Stimulated activated CD8-positive, alpha-beta memory T cell treated with anti-CD3 and anti-CD28 coated beads, Interleukin-7, amount 100 ng/mL, for 48 hours (primary cell): ENCODE measurements around the gene CIZ1.

Experiments used
- DNase-seq, 2 donors: peaks; one replicate each; pipeline ENCODE4 v3.0.0-alpha.2; 2020; ENCODE audit warnings: low read depth in 1 of 2; ENCODE audit errors: extremely low read depth in 1 of 2

The CIZ1 gene

GRCh38 chr9:128164307-128164885 is 27.0 kb downstream of the CIZ1 start:
- no peak for DNase-seq

DNA sequence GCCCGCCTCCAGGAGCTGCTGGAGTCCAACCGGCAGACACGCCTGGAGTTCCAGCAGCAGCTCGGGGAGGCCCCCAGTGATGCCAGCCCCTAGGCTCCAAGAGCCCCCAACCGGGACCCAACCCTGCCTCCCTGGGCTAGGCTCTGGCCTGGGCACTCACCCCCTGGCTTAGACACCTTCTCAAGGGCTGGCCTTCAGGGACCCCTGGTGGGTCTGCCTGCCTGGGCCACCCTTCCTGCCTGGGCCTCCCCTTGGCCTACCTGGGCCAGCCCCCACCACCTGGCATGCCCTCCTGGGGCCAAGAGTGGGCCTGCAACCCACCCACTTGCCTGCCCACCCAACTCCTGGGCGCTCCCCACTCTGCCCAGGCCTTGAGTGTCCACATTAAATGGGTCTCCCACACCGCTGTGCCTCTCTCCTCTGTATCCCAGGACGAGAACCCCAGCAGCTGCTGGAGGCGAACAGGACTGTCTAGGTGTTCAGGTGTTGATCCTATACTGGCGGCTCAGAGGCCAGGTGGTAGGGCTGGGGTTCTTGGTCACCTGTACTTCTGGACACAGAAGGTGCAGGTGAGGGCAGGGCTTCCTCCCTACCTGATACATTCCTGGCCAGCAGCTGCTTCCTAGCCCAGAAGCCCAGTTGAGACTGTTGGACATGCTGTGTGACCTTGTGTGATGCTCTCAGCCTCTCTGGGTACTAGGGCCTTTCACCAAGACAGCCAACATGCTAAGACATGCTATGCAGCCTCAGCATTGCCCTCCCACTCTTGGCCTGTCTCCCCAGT is 27.7 kb downstream of the CIZ1 start:
- no peak for DNase-seq

DNA sequence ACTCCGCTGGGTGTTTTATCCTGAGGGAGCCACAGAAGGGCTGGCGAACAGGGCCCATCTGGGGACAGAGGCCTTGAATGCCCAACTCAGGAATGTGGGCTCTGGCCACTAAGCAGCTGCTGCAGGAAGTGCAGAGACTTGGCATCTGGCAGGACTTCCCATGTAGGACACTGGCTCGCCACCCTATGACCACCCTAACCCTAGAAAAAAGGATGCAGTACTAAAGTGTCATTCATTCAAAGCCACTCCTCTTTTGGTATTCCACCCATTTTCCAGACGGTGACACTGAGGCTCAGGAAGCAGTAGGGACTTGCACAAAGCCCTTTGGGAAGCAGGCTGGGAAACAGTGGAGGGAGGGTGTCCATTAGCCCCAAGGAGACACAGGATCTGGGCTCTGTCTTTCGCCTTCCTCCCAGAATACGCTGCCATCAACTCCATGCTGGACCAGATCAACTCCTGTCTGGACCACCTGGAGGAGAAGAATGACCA is 28.3 kb downstream of the CIZ1 start:
- DNase-seq = no peak

DNA sequence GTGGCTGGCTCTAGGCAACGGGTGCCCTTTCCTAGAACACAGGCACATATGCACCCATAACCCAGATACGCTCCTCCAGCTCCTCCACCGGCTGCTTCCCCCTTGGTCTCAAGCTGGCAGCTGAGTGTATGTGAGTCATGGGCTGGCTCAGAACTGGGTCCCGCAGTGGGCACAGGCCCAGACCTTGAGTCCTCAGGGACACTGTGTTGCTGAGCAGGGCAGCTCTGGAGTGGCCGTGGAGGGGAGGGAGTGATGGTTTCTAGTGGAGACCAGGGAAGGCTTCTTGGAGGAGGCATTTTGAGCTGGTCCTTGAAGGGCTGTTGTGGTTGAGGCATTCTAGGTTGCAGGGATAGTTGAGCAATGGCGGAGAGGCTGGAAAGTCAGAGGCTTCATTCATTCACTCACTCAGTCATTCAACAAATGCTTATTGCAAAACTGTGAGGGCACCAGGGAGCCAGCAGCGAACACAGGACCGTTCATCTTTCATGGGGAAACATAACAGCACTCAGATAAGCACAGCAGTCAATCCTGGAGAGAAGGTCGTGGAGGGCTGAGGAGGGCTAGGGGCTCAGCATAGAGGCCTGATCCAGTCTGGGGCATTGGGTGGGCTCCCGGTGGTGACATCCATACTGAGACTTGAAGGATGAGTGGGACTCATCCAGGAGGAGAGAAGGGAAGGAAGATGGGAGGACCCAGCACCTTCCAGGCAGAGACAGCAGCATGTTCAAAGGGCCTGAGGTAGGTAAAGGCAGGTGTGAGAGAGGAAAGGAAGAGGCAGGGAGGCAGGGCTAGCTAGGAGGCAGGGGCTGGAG is 29.0 kb downstream of the CIZ1 start:
- no peak for DNase-seq

GRCh38 chr9:128161215-128161902 is 30.0 kb downstream of the CIZ1 start:
- DNase-seq = no peak

DNA sequence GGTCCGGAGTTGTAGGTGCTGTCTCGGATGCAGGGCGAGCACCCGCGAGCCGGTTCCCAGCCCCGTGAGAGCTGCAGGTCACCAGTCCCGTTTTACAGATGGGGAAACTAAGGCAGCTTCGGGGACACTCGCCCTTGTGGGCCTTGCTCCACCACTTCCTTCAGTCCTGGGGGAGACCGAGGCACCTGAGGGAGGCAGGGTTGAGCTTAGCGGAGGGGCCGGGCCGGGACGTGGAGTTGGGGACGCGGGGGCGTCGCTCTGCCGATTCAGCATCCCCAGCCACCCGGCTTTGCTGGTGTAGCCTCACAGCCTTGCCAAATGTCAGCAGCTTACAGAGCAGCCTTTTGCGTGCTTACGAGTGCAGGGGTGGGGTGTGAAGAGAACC is 30.8 kb downstream of the CIZ1 start:
- peak; percentile 27 to 47 for DNase-seq

DNA sequence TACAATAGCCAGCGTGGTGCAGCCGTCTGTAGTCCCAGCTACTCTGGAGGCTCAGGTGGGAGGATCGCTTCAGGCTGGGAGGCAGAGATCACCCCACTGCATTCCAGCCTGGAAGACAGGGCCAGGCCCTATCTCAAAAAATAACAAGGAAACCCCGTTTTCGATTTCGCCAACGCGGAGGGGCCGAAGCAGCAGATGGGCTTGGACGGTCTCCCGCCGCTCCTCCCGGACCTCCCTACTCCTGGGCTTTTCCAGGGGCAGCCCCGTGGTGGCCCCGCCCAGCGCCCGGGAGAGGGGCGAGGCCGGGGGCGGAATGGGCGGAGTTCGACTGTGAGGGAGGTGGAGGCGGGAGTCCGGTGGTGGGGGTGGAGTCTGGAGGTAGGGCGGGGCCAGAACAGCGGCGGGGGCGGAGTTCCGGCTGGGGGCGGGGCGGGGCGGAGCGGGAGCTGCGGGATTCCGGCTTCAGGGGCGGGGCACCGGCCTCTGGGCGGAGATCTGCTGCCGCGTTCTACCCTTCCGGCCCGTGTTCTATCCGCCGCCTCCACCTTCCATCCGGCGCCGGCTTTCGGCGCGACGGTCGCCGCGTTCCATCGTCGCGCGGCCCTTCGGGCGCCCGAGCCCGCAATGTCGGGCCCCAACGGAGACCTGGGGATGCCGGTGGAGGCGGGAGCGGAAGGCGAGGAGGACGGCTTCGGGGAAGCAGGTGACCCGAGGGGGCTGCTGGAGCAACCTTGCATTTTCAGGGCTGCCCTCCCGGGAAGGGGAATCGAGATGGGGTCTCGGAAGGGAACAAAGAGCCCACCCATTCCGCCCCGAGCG is 31.4 kb downstream of the CIZ1 start, which contains the start of gene BBLN:
Gene BBLN, plus strand, starts transcription at position 482 of the 819 bp plus-strand sequence. Its CDS starts 143 bp downstream, at position 625.
- peak; percentile 86 to 89 for DNase-seq

GRCh38 chr9:128159522-128159783 is 31.9 kb downstream of the CIZ1 start:
- DNase-seq = peak in 1 of 2 donors; percentile 5

DNA sequence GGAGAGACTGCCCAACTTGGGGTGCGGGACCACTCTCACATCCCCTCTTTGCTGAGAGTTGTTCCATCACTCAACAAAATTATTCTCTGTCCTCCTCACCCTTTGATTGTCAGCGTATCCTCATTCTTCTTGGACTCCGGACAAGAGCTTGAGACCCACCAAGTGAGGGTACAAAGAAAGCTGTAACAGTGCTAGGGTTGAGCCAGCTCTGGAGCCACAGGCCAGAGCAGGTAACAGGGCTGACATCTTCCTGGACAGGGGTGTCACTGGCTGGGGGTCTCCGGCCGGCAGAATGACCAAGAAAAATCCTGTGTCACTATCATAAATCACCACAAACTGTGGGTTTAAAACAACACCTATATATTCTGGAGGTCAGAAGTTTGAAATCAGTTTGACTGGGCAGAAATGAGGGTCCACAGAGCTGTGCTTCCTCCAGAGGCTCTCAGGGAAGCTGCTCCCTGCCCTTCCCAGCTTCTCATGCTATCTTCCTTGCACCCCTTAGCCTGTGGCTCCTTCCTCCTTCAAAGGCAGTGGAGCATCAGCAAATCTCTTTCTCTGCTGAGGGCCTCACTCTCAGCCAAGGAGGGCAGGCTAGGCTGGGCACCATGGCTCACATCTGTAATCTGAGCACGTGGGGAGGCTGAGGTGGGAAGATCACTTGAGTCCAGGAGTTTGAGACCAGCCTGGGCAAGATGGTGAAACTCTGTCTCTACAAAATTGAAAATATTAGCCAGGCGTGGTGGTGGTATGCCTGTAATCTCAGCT is 35.5 kb downstream of the CIZ1 start:
- DNase-seq = no peak

GRCh38 chr9:128153947-128154695 is 37.3 kb downstream of the CIZ1 start:
- DNase-seq = no peak

GRCh38 chr9:128153060-128153946 is 38.1 kb downstream of the CIZ1 start:
- DNase-seq = no peak

- no peak for DNase-seq
Measured at GRCh38 chr9:128152133-128153059, 39.0 kb downstream of the CIZ1 start.

- DNase-seq = no peak
Measured at GRCh38 chr9:128151309-128152132, 39.9 kb downstream of the CIZ1 start.

GRCh38 chr9:128150594-128151308 is 40.6 kb downstream of the CIZ1 start:
- no peak for DNase-seq

DNA sequence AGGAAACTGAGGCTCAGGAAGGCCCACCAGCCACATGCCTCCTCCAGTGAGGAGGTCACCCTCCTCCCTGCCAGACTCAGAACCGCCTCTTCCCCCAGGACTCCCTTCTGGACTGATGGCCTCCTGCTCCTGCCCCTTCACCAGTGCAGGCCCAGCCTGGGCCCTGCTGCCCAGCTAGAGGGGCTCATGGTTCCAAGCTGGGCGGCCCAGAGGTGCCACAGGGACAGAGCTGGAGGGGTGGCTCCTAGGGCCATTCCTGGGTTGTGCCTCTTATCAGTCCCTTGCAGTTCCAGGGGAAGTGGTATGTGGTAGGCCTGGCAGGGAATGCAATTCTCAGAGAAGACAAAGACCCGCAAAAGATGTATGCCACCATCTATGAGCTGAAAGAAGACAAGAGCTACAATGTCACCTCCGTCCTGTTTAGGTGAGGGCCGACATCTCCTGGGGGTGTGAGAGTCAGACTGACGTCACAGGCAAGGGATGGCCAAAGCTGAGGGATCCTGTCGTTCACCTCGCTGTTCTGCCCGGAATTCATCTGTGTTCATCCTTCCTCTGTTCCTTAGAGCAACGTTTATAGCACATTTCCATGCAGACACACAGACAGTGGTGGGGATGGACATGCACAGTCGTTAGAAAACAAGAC is 41.3 kb downstream of the CIZ1 start:
- DNase-seq = no peak
